GM23338 (cell line): ENCODE results near the gene AHI1. TPM values are rescaled to one million over a fixed set of nuclear protein-coding genes. Genes with fewer than 3 reads are reported as not detected.

Experiments
- ATAC-seq: fragments of 200-7000 bp; cut with Tn5 transposase; 3 replicates; pipeline ENCODE4 v1.9.1; 2020
- DNase-seq: peaks from one replicate; pipeline ENCODE4 v3.0.0-alpha.2; 2015; ENCODE audit warnings: low spot score
- H2AFZ ChIP-seq: fragments of 200-600 bp; sonication (generic); 2 replicates; pipeline ENCODE4 v1.8.0; 2016; ENCODE audit warnings: antibody characterized with exemption, mild to moderate bottlenecking, moderate library complexity
- H3F3A ChIP-seq: fragments of 200-600 bp; sonication (generic); replicated peaks from 2 replicates; pipeline ENCODE4 v1.8.0; 2017; ENCODE audit warnings: antibody characterized with exemption, mixed run types, low read depth
- H3K27ac ChIP-seq: fragments of 200-600 bp; sonication (generic); 2 replicates; pipeline ENCODE4 v1.6.1; 2016; ENCODE audit warnings: low read depth
- H3K27me3 ChIP-seq: fragments of 200-600 bp; sonication (generic); 2 replicates; pipeline ENCODE4 v1.8.0; 2016; ENCODE audit warnings: mild to moderate bottlenecking, mixed run types, moderate library complexity; ENCODE audit not compliant: insufficient read depth
- H3K36me3 ChIP-seq: fragments of 200-600 bp; sonication (generic); 2 replicates; pipeline ENCODE4 v1.8.0; 2016; ENCODE audit warnings: mild to moderate bottlenecking; ENCODE audit not compliant: insufficient read depth
- H3K4me1 ChIP-seq: fragments of 200-600 bp; sonication (generic); 2 replicates; pipeline ENCODE4 v1.8.0; 2016; ENCODE audit warnings: mild to moderate bottlenecking, moderate library complexity; ENCODE audit not compliant: insufficient read depth
- H3K4me2 ChIP-seq: fragments of 200-600 bp; sonication (generic); 2 replicates; pipeline ENCODE4 v1.7.1; 2017; ENCODE audit warnings: mixed run types
- H3K4me3 ChIP-seq: fragments of 200-600 bp; sonication (generic); 2 replicates; pipeline ENCODE4 v1.6.1; 2016; ENCODE audit warnings: mixed run types
- H3K79me2 ChIP-seq: fragments of 200-600 bp; sonication (generic); replicated peaks from 2 replicates; pipeline ENCODE4 v1.8.0; 2017; ENCODE audit warnings: mild to moderate bottlenecking; ENCODE audit not compliant: insufficient read depth
- H3K9me2 ChIP-seq: fragments of 200-600 bp; sonication (generic); 2 replicates; pipeline ENCODE4 v1.8.0; 2017; ENCODE audit not compliant: insufficient read depth
- H4K20me1 ChIP-seq: fragments of 200-600 bp; sonication (generic); replicated peaks from 2 replicates; pipeline ENCODE4 v1.8.0; 2017; ENCODE audit warnings: mild to moderate bottlenecking; ENCODE audit not compliant: insufficient read depth
- H3K27ac Mint-ChIP-seq: 2 replicates; pipeline ENCODE4 v1.8.0; 2020; ENCODE audit warnings: inconsistent platforms, mild to moderate bottlenecking, moderate library complexity, mixed read lengths
- H3K27me3 Mint-ChIP-seq: 3 replicates; pipeline ENCODE4 v1.8.0; 2022; ENCODE audit warnings: low read depth, mild to moderate bottlenecking, moderate library complexity, mixed read lengths, inconsistent platforms; ENCODE audit not compliant: insufficient read depth, poor library complexity
- H3K36me3 Mint-ChIP-seq: 3 replicates; pipeline ENCODE4 v1.8.0; 2021; ENCODE audit warnings: low read depth, mild to moderate bottlenecking, inconsistent platforms, moderate library complexity, mixed read lengths
- H3K4me1 Mint-ChIP-seq: 3 replicates; pipeline ENCODE4 v1.8.0; 2020; ENCODE audit warnings: mild to moderate bottlenecking, inconsistent platforms, mixed read lengths
- H3K4me3 Mint-ChIP-seq: 3 replicates; pipeline ENCODE4 v1.8.0; 2021; ENCODE audit warnings: moderate library complexity, mild to moderate bottlenecking, inconsistent platforms, mixed read lengths
- H3K9me3 Mint-ChIP-seq: 3 replicates; pipeline ENCODE4 v1.8.0; 2020; ENCODE audit warnings: moderate library complexity, mild to moderate bottlenecking, inconsistent platforms, mixed read lengths
- CREB1 ChIP-seq: fragments of 250-450 bp; sonication (Bioruptor Pico); IDR thresholded peaks from 2 replicates; pipeline ENCODE4 v1.5.0; 2020; ENCODE audit warnings: low read depth, mild to moderate bottlenecking, moderate library complexity
- CTCF ChIP-seq, 2 experiments: fragments of 200-600 bp in 1 of 2; sonication (generic) in 1 of 2; conservative IDR thresholded peaks; 2 replicates each; pipeline versions ENCODE4 v1.5.1 to v1.6.1; 2016 to 2017; ENCODE audit warnings: antibody characterized with exemption in 2 of 2, low read depth in 2 of 2, mild to moderate bottlenecking in 2 of 2, moderate library complexity in 1 of 2
- ETS1 ChIP-seq: IDR thresholded peaks from 2 replicates; pipeline ENCODE4 v1.6.1; 2016; ENCODE audit warnings: antibody characterized with exemption
- EZH2 ChIP-seq: fragments of 200-600 bp; sonication (generic); IDR thresholded peaks from one replicate; pipeline ENCODE4 v1.8.0; 2017; ENCODE audit warnings: antibody characterized with exemption, mild to moderate bottlenecking, low read depth; ENCODE audit not compliant: unreplicated experiment
- EZH2phosphoT487 ChIP-seq: fragments of 200-600 bp; sonication (generic); IDR thresholded peaks from one replicate; pipeline ENCODE4 v1.8.1; 2018; ENCODE audit warnings: antibody characterized with exemption; ENCODE audit not compliant: unreplicated experiment
- NANOG ChIP-seq: IDR thresholded peaks from 2 replicates; pipeline ENCODE4 v1.6.1; 2016; ENCODE audit warnings: antibody characterized with exemption, borderline replicate concordance
- POLR2AphosphoS5 ChIP-seq: IDR thresholded peaks from 2 replicates; pipeline ENCODE4 v1.6.1; 2016; ENCODE audit warnings: antibody characterized with exemption, low read depth
- STAT1 ChIP-seq: IDR thresholded peaks from one replicate; pipeline ENCODE4 v1.6.1; 2016; ENCODE audit warnings: antibody characterized with exemption; ENCODE audit not compliant: unreplicated experiment
- ZNF114 ChIP-seq: fragments of 250-450 bp; sonication (Bioruptor Pico); IDR thresholded peaks from 2 replicates; pipeline ENCODE4 v1.5.0; 2020; ENCODE audit warnings: mild to moderate bottlenecking, moderate library complexity
- ZNF331 ChIP-seq: fragments of 250-450 bp; sonication (Bioruptor Pico); IDR thresholded peaks from 2 replicates; pipeline ENCODE4 v1.5.0; 2020; ENCODE audit warnings: low read depth, mild to moderate bottlenecking, moderate library complexity
- ZNF462 ChIP-seq: fragments of 250-450 bp; sonication (Bioruptor Pico); IDR thresholded peaks from 2 replicates; pipeline ENCODE4 v1.5.0; 2020; ENCODE audit warnings: mild to moderate bottlenecking, moderate library complexity
- polyA plus RNA-seq: library from polyadenylated mRNA; unstranded; fragments of >200 nt; fragmentation: Nextera tagmentation; extraction: Ambion mirVana; gene quantifications from 2 replicates; pipeline ENCODE4 v1.2.1, GENCODE V29; 2016
- total RNA-seq: library from RNA; depleted of rRNA; stranded (reverse); fragments of >200 nt; shearing (Covaris generic); gene quantifications from 2 replicates; pipeline ENCODE4 v1.2.3, GENCODE V29; 2014

Gene AHI1
- total and polyA plus RNA-seq, 2 experiments from 2014 or later: 19.8 to 72.9 TPM

- Histone ChIP-seq H3K27ac (no peak overlapping the region), H3K36me3 (no peaks in the 10 kb centered on the region; the same call in 1 of the 2 replicates), H3K4me1 (no peaks in the 10 kb centered on the region), H3K27me3 (no peaks in the 10 kb centered on the region), H3K9me2 (no peaks in the 10 kb centered on the region), H3K4me2 (no peak overlapping the region), H3K4me3 (no peak overlapping the region), H3K79me2 (0 out of 2 replicates have a peak, but pooled peaks cover 5% of the 10 kb centered on the region), H3F3A (no peaks in the 10 kb centered on the region), H2AFZ (no peak overlapping the region), H4K20me1 (no peaks in the 10 kb centered on the region)
- ATAC-seq (no peak), DNase-seq (no peak)
- Mint-ChIP-seq H3K4me3 (no peak overlapping the region), H3K9me3 (no peaks in the 10 kb centered on the region), H3K27ac (no peak overlapping the region), H3K27me3 (no peaks in the 10 kb centered on the region), H3K4me1 (no peaks in the 10 kb centered on the region), H3K36me3 (peaks cover 7% of the 10 kb centered on the region; the same call in 2 of the 3 replicates)
- no peak for TF ChIP-seq NANOG
- no peak for TF ChIP-seq STAT1
- no peak for TF ChIP-seq ZNF462 (CRISPR knock-in tag)
- TF ChIP-seq CREB1 (CRISPR knock-in tag): no peak
- no peak for TF ChIP-seq ZNF331 (CRISPR knock-in tag)
- TF ChIP-seq POLR2AphosphoS5: no peak
- TF ChIP-seq ZNF114: no peak
- no peak for TF ChIP-seq EZH2phosphoT487
- no peak for TF ChIP-seq ETS1
- TF ChIP-seq CTCF (conservative IDR thresholded peaks at IDR 0.05; ENCODE audit: low read depth in 2 of 2): no peak
- no peak for TF ChIP-seq EZH2
These were observed 31.6 kb downstream of the AHI1 start for GRCh38 chr6:135465903-135466302.
